Thoracic aorta (tissue), 2 donors: Measurements from ENCODE around the gene TSPAN4. TPM values are rescaled to one million over a fixed set of nuclear protein-coding genes. Genes with fewer than 3 reads are reported as not detected.

Source experiments
- ATAC-seq: fragments of 150-250 bp; one replicate; pipeline ENCODE4 v1.8.0; 2017; ENCODE audit warnings: low read depth; ENCODE audit not compliant: insufficient number of reproducible peaks, low FRiP score
- DNase-seq: peaks from one replicate; pipeline ENCODE4 v3.0.0-alpha.2; 2020; ENCODE audit warnings: low spot score
- H3K27ac ChIP-seq, 2 donors: fragments of 200-600 bp; sonication (generic); 1 replicate in 1 of 2; 2 replicates in 1 of 2; pipeline ENCODE4 v1.5.1; 2016; ENCODE audit warnings: mild to moderate bottlenecking in 2 of 2, moderate library complexity in 2 of 2
- H3K27me3 ChIP-seq: fragments of 200-600 bp; sonication (generic); replicated peaks from 2 replicates; pipeline ENCODE4 v1.6.0; 2016; ENCODE audit warnings: mild to moderate bottlenecking; ENCODE audit not compliant: insufficient read depth
- H3K36me3 ChIP-seq: fragments of 200-600 bp; sonication (generic); one replicate; pipeline ENCODE4 v1.5.1; 2016
- H3K4me1 ChIP-seq, 2 donors: fragments of 200-600 bp; sonication (generic); 1 replicate in 1 of 2; 2 replicates in 1 of 2; pipeline versions ENCODE4 v1.5.1 to v1.6.0; 2016; ENCODE audit warnings: low read depth in 2 of 2, mild to moderate bottlenecking in 1 of 2; ENCODE audit not compliant: control insufficient read depth in 1 of 2
- H3K4me3 ChIP-seq: fragments of 200-600 bp; sonication (generic); 2 replicates; pipeline ENCODE4 v1.5.1; 2016; ENCODE audit warnings: mild to moderate bottlenecking
- H3K9me3 ChIP-seq: fragments of 200-600 bp; sonication (generic); 2 replicates; pipeline ENCODE4 v1.5.1; 2016
- total RNA-seq, 2 donors: library from RNA; depleted of rRNA; stranded (reverse); fragments of >200 nt; gene quantifications; one replicate each; pipeline versions ENCODE4 v1.1.0 to v1.2.3, GENCODE V29; 2016
- TF ChIP-seq, protein P1 (sequence below): fragments of 200-600 bp; sonication (generic); IDR thresholded peaks from one replicate; pipeline ENCODE4 v1.5.1; 2019; ENCODE audit warnings: antibody characterized with exemption

TSPAN4 gene
- total RNA-seq, 2 donors from 2014 or later: 55.5 to 107 TPM

DNA sequence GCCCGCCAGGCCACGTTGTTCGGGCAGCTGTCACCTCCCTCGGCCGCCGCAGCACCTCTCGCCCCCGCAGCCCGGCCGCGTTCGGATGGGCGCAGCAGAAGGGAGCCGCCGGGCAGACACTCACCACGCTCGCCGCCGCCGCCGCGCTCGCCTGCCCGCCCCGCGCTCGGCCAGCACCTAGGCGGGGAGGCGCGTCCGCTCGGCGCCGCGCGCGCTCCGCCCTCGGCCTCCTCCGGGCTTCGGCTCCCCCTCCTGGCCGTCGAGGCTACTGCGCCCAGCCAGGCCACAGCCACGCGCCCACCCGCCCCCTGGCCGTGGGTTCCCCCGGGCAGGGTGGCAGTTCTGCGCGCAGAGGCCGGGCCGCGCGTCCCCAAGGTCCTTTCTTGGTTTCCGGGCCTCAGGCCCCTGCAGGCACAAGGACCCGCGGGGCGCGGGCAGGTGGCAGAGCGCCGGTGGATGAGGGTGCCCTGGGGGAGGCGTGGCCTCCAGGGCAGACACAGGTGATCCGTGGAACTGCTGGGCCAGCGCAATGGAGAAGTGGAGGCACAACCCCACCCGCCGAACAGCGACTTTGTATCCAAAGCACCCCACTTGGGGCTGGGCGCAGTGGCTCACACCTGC lies 44.4 kb upstream of the TSPAN4 start, which contains the start of gene SLC25A22:
TSS of gene SLC25A22 (minus strand) at position 189 of the 621 bp plus-strand sequence. CDS start 3,275 bp downstream, outside the sequence.
- DNase-seq: no peak
- ATAC-seq: peak; percentile 52
- peak within 1 kb of the TSS; percentile 86 for H3K4me3 ChIP-seq
- H3K27me3 ChIP-seq: no peaks in the 10 kb centered on the region
- TF ChIP-seq, protein P1, sequence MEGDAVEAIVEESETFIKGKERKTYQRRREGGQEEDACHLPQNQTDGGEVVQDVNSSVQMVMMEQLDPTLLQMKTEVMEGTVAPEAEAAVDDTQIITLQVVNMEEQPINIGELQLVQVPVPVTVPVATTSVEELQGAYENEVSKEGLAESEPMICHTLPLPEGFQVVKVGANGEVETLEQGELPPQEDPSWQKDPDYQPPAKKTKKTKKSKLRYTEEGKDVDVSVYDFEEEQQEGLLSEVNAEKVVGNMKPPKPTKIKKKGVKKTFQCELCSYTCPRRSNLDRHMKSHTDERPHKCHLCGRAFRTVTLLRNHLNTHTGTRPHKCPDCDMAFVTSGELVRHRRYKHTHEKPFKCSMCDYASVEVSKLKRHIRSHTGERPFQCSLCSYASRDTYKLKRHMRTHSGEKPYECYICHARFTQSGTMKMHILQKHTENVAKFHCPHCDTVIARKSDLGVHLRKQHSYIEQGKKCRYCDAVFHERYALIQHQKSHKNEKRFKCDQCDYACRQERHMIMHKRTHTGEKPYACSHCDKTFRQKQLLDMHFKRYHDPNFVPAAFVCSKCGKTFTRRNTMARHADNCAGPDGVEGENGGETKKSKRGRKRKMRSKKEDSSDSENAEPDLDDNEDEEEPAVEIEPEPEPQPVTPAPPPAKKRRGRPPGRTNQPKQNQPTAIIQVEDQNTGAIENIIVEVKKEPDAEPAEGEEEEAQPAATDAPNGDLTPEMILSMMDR: peak; percentile 82
- peaks cover 10 to 34% of the 10 kb centered on the region in 2 donors for H3K4me1 ChIP-seq
- peaks cover 18% of the 10 kb centered on the region for H3K36me3 ChIP-seq
- H3K9me3 ChIP-seq: no peaks in the 10 kb centered on the region
- peak within 1 kb of the TSS; percentile 69 to 79 for H3K27ac ChIP-seq

DNA sequence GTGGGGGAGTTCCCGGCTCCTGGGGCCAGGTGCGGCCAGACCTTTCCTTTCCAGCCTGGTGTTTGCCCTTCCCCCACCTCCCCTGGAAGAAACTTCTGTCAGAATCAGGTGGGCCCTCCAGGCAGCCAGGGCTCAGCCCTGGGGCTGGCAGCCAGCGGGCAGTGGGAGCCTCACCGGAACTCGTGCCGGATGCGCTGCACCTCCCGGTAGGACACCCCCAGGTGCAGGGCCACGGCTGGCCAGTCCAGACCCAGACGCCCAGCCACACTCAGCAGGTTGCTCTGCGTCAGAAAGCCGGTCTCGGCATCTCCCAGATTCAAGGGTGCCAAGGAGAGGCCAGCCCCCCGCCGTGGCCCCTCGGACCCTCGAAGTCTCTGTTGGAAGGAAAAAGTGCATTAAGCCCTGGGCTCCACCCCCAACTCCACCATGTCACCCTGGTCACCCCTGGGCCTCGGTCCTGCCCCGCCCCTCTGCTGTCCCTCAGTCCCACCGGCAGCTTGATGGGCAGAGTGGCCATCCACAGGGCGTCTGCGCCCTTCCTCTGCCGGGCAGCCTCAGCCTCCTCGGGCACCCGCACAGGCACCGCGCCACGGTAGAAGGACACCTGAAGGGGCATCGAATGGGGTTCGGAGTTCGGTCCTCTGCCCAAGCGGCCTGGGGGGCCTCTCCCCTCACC lies 42.9 kb upstream of the TSPAN4 start:
- Histone ChIP-seq H3K27ac (no peak overlapping the region), H3K36me3 (peaks cover 18% of the 10 kb centered on the region), H3K27me3 (no peaks in the 10 kb centered on the region), H3K9me3 (no peaks in the 10 kb centered on the region), H3K4me3 (no peak overlapping the region), H3K4me1 (peaks cover 18 to 47% of the 10 kb centered on the region in 2 donors)
- ATAC-seq (no peak), DNase-seq (no peak)
- TF ChIP-seq, protein P1: no peak

DNA sequence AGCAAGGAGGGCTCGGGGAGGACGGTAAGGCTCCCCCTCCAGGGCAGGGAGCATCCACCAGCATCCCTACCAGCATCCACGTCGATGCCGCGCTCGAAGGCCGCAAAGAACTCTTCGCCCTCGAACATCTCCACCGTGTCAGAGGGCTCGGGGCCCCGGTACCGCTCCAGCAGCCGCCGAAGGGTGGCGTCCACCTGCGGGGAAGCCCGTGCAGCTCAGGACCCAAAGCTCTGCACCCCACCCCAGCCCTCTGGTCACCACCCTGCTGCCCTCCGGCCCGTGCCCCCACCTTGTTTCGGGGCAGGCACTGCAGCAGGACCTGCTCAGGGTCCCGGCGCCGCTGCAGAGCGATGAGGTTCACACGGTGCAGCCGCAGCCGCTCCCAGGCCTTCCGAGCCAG lies 42.2 kb upstream of the TSPAN4 start:
- TF ChIP-seq, protein P1: no peak
- Histone ChIP-seq H3K4me1 (peaks cover 18 to 41% of the 10 kb centered on the region in 2 donors), H3K27ac (no peak overlapping the region), H3K27me3 (no peaks in the 10 kb centered on the region), H3K4me3 (no peak overlapping the region), H3K9me3 (no peaks in the 10 kb centered on the region), H3K36me3 (peaks cover 18% of the 10 kb centered on the region)
- DNase-seq (no peak), ATAC-seq (no peak)

DNA sequence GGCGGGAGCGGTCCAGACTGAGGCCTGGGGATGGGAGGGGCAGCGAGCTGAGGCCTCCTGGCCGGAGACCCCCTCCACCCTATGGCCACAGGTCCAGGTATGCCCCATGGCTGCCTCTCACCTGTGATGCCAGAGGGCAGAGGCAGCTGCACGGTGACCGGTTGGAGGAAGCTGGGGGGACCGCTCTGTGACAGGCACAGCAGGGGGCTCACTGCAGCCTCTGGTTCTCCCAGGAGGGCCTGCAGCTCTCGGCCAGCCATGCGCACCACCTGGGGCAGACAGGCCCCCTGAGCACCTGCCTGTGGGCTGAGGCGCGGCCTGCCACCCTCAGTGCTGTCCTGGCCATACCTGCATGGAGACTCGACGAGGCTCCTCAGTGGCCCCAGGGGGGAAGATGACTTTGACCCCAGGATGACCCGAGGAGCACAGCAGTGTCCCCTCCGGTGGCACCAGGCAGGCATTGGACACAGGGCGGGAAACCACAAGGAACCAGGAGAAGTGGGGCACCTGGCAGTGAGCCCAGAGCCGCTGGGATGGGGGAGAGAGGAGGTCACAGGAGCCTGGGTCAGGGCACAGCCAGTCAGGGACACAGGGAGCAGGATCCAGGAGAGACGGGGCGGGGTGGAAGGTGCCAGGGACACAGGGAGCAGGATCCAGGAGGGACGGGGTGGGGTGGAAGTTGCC lies 41.4 kb upstream of the TSPAN4 start:
- DNase-seq: no peak

More for the DNA sequence above, 41.4 kb upstream of the TSPAN4 start:
- TF ChIP-seq, protein P1: no peak
- Histone ChIP-seq H3K9me3 (no peaks in the 10 kb centered on the region), H3K27me3 (no peaks in the 10 kb centered on the region), H3K4me3 (no peak overlapping the region), H3K27ac (no peak overlapping the region), H3K36me3 (peaks cover 18% of the 10 kb centered on the region), H3K4me1 (peaks cover 15 to 36% of the 10 kb centered on the region in 2 donors)
- no peak for ATAC-seq
